ENCODE results near the gene NTRK3. TPM values are rescaled to one million over a fixed set of nuclear protein-coding genes. Genes with fewer than 3 reads are reported as not detected.

The NTRK3 gene
- total RNA-seq, 1 donor from 2014 or later = 3.2 TPM

- ATAC-seq (ENCODE audit: poor library complexity) = peak; percentile 61
- DNase-seq = peak; percentile 43
- intact Hi-C loops (cut with DNase I) = no loop called here
Observed at GRCh38 chr15:87907676-87908446, 348.7 kb downstream of the NTRK3 start.

GRCh38 chr15:87906444-87906843 is 350.1 kb downstream of the NTRK3 start:
- ATAC-seq (ENCODE audit: poor library complexity) = no peak
- no peak for DNase-seq
- intact Hi-C loops (cut with DNase I) = no loop called here

GRCh38 chr15:87902772-87903426 is 353.6 kb downstream of the NTRK3 start:
- DNase-seq (no peak), ATAC-seq (ENCODE audit: poor library complexity) (no peak)
- intact Hi-C loops (cut with DNase I) = no loop called here

GRCh38 chr15:87901926-87902690 is 354.4 kb downstream of the NTRK3 start:
- intact Hi-C loops (cut with DNase I) = no loop called here
- DNase-seq = no peak
- no peak for ATAC-seq (ENCODE audit: poor library complexity)

GRCh38 chr15:87901008-87901407 is 355.5 kb downstream of the NTRK3 start:
- DNase-seq (no peak), ATAC-seq (ENCODE audit: poor library complexity) (no peak)
- intact Hi-C loops (cut with DNase I) = no loop called here

GRCh38 chr15:87896936-87897335 is 359.6 kb downstream of the NTRK3 start:
- intact Hi-C loops (cut with DNase I) = no loop called here
- no peak for DNase-seq
- no peak for ATAC-seq (ENCODE audit: poor library complexity)

GRCh38 chr15:87887177-87887576 is 369.4 kb downstream of the NTRK3 start:
- ATAC-seq (ENCODE audit: poor library complexity) = peak; percentile 34
- DNase-seq = no peak
- intact Hi-C loops (cut with DNase I) = no loop called here

- DNase-seq (no peak), ATAC-seq (ENCODE audit: poor library complexity) (peak; percentile 34)
- intact Hi-C loops (cut with DNase I) = no loop called here
Observed at GRCh38 chr15:87881026-87881425, 375.5 kb downstream of the NTRK3 start.

- ATAC-seq (ENCODE audit: poor library complexity) (no peak), DNase-seq (no peak)
- intact Hi-C loops (cut with DNase I) = no loop called here
Observed at GRCh38 chr15:87877822-87878542, 378.6 kb downstream of the NTRK3 start.

GRCh38 chr15:87877114-87877810 is 379.3 kb downstream of the NTRK3 start:
- DNase-seq (peak; percentile 47), ATAC-seq (ENCODE audit: poor library complexity) (peak; percentile 74)
- intact Hi-C loops (cut with DNase I) = no loop called here

- intact Hi-C loops (cut with DNase I) = no loop called here
- ATAC-seq (ENCODE audit: poor library complexity) (peak; percentile 62), DNase-seq (peak; percentile 42)
Observed at GRCh38 chr15:87874896-87875711, 381.4 kb downstream of the NTRK3 start.

- no peak for DNase-seq
- intact Hi-C loops (cut with DNase I) = no loop called here
- ATAC-seq (ENCODE audit: poor library complexity) = no peak
Observed at GRCh38 chr15:87873516-87873915, 383.0 kb downstream of the NTRK3 start.

GRCh38 chr15:87871731-87872320 is 384.7 kb downstream of the NTRK3 start:
- no peak for ATAC-seq (ENCODE audit: poor library complexity)
- intact Hi-C loops (cut with DNase I) = no loop called here
- DNase-seq = no peak

- intact Hi-C loops (cut with DNase I) = no loop called here
- DNase-seq (no peak), ATAC-seq (ENCODE audit: poor library complexity) (no peak)
Observed at GRCh38 chr15:87871258-87871681, 385.3 kb downstream of the NTRK3 start.

GRCh38 chr15:87866961-87867360 is 389.6 kb downstream of the NTRK3 start:
- ATAC-seq (ENCODE audit: poor library complexity) = no peak
- DNase-seq = no peak
- intact Hi-C loops (cut with DNase I) = no loop called here

GRCh38 chr15:87863152-87863551 is 393.4 kb downstream of the NTRK3 start:
- DNase-seq (no peak), ATAC-seq (ENCODE audit: poor library complexity) (no peak)
- intact Hi-C loops (cut with DNase I) = no loop called here

- intact Hi-C loops (cut with DNase I) = no loop called here
Observed at GRCh38 chr15:87860743-87861142, 395.8 kb downstream of the NTRK3 start.

More at GRCh38 chr15:87860743-87861142, 395.8 kb downstream of the NTRK3 start:
- DNase-seq (no peak), ATAC-seq (ENCODE audit: poor library complexity) (no peak)
